GM12878 (cell line): Measurements from ENCODE around the gene RGS12. TPM values are rescaled to one million over a fixed set of nuclear protein-coding genes. Genes with fewer than 3 reads are reported as not detected.

Experiments
- ATAC-seq: fragments of 200-7000 bp; cut with Tn5 transposase; 3 replicates; pipeline ENCODE4 v1.9.1; 2020; ENCODE audit warnings: mild to moderate bottlenecking, moderate library complexity
- BruUV-seq: library from RNA; stranded (reverse); fragments of 400-500 nt; replicated peaks from 2 replicates; lab custom pipeline; 2021; lab: Mats Ljungman, UMichigan
- CTCF ChIA-PET: fragments of 300-600 bp; sonication (Branson Sonifier 250); formaldehyde crosslinking; extraction: SDS; loops from one replicate; lab custom pipeline; 2021; ENCODE audit warnings: inconsistent platforms; lab: Yijun Ruan, JAX
- POLR2A ChIA-PET: fragments of 350-600 bp; formaldehyde crosslinking; extraction: SDS; loops from one replicate; lab custom pipeline; 2021; ENCODE audit warnings: inconsistent platforms; lab: Charles Lee
- RAD21 ChIA-PET: fragments of 300-600 bp; sonication (Branson Sonifier 250); formaldehyde crosslinking; loops from one replicate; lab custom pipeline; 2023; ENCODE audit warnings: antibody characterized with exemption; ENCODE audit not compliant: unreplicated experiment; lab: Charles Lee
- SMC1A ChIA-PET: fragments of 300-600 bp; sonication (Branson Sonifier 250); formaldehyde crosslinking; loops from one replicate; lab custom pipeline; 2023; ENCODE audit not compliant: unreplicated experiment, uncharacterized antibody; lab: Charles Lee
- DNase-seq: peaks from one replicate; pipeline ENCODE4 v3.0.0-alpha.2; 2011; ENCODE audit warnings: low read depth, low spot score
- FAIRE-seq: peaks from 3 replicates; lab custom pipeline; 2011; peaks lifted over from hg19 to GRCh38; lab: Jason Lieb, UNC
- H2AFZ ChIP-seq: 2 replicates; pipeline ENCODE4 v1.6.0; 2011; ENCODE audit warnings: low read depth, low read length, control low read depth; ENCODE audit not compliant: control insufficient read depth
- H3K27ac ChIP-seq: 2 replicates; pipeline ENCODE4 v1.5.1; 2011; ENCODE audit warnings: control low read depth; ENCODE audit not compliant: control insufficient read depth, insufficient read depth
- H3K27me3 ChIP-seq, 2 experiments: replicated peaks in 1 of 2; 2 replicates each; pipeline versions ENCODE4 v1.6.0 to v1.6.1; 2011; ENCODE audit warnings: low read length in 1 of 2; ENCODE audit not compliant: control insufficient read depth in 2 of 2, insufficient read depth in 2 of 2
- H3K36me3 ChIP-seq, 2 experiments: 2 replicates each; pipeline ENCODE4 v1.5.1; 2011; ENCODE audit warnings: low read length in 1 of 2; ENCODE audit not compliant: control insufficient read depth in 2 of 2, insufficient read depth in 2 of 2
- H3K4me1 ChIP-seq: 2 replicates; pipeline ENCODE4 v1.6.1; 2011; ENCODE audit warnings: mild to moderate bottlenecking, low read length, moderate library complexity, mixed read lengths; ENCODE audit not compliant: control insufficient read depth, insufficient read depth
- H3K4me2 ChIP-seq: 2 replicates; pipeline ENCODE4 v1.6.0; 2011; ENCODE audit warnings: control low read depth; ENCODE audit not compliant: control insufficient read depth, insufficient read depth
- H3K4me3 ChIP-seq: fragments of 200-600 bp; sonication (generic); 2 replicates; pipeline ENCODE4 v1.5.1; 2016
- H3K79me2 ChIP-seq: 2 replicates; pipeline ENCODE4 v1.6.0; 2011; ENCODE audit warnings: low read length; ENCODE audit not compliant: control insufficient read depth, insufficient read depth
- H3K9ac ChIP-seq: 2 replicates; pipeline ENCODE4 v1.8.0; 2011; ENCODE audit warnings: low read length, control low read depth, mixed read lengths; ENCODE audit not compliant: control insufficient read depth, insufficient read depth
- H3K9me3 ChIP-seq: replicated peaks from 3 replicates; pipeline ENCODE4 v1.5.1; 2011; ENCODE audit warnings: mild to moderate bottlenecking, low read length; ENCODE audit not compliant: control insufficient read depth, insufficient read depth
- H4K20me1 ChIP-seq: 2 replicates; pipeline ENCODE4 v1.6.0; 2011; ENCODE audit not compliant: control insufficient read depth, insufficient read depth
- CEBPB ChIP-seq, 2 experiments: fragments of 150-350 bp in 1 of 2; IDR thresholded peaks; 2 replicates each; pipeline ENCODE4 v1.6.1; 2012 to 2014; ENCODE audit warnings: low read depth in 2 of 2, low read length in 2 of 2, borderline replicate concordance in 1 of 2, inconsistent platforms in 1 of 2
- GABPA ChIP-seq: IDR thresholded peaks from 2 replicates; pipeline ENCODE4 v1.6.1; 2014; ENCODE audit warnings: antibody characterized with exemption, low read depth, mild to moderate bottlenecking, inconsistent platforms
- HCFC1 ChIP-seq: fragments of 150-350 bp; IDR thresholded peaks from 2 replicates; pipeline ENCODE4 v1.6.1; 2014; ENCODE audit warnings: low read length
- HDAC2 ChIP-seq: fragments of 200-600 bp; sonication (generic); IDR thresholded peaks from 2 replicates; pipeline ENCODE4 v1.6.1; 2017
- MYB ChIP-seq: fragments of 150-350 bp; IDR thresholded peaks from 2 replicates; pipeline ENCODE4 v1.6.1; 2014; ENCODE audit warnings: mild to moderate bottlenecking, low read depth, low read length, borderline replicate concordance
- RCOR1 ChIP-seq: conservative IDR thresholded peaks from 2 replicates; pipeline ENCODE4 v1.6.1; 2012; ENCODE audit warnings: low read depth, low read length, improper control_type of control experiment
- RFX5 ChIP-seq: IDR thresholded peaks from 2 replicates; pipeline ENCODE4 v1.6.1; 2011; ENCODE audit warnings: low read depth, low read length, improper control_type of control experiment
- WGBS: methylation state at CpG from one replicate; pipeline ENCODE4 v1.1.6; 2016; ENCODE audit warnings: low lambda C conversion rate; ENCODE audit not compliant: insufficient replicate concordance, insufficient coverage; ENCODE audit errors: missing lambda C conversion rate; 5-methylcytosine and 5-hydroxymethylcytosine counted together
- in situ Hi-C: fragments of 300-500 bp; cut with MboI; formaldehyde crosslinking; loops from 9 replicates; pipeline ENCODE4 v1.14.3; 2018; ENCODE audit warnings: mixed read lengths
- intact Hi-C: fragments of 100-400 bp; cut with micrococcal nuclease; formaldehyde crosslinking; loops from one replicate; pipeline ENCODE4 v1.14.2; 2022; ENCODE audit not compliant: unreplicated experiment
- polyA plus RNA-seq, 11 experiments: library from polyadenylated mRNA; depleted of rRNA in 4 of 11; unstranded in 6 of 11; stranded (reverse) in 5 of 11; fragments of >200 nt; fragmentation: Nextera tagmentation in 4 of 11; fragmentation: Illumina TruSeq in 1 of 11; extraction: Ambion mirVana in 4 of 11; extraction: Trizol in 1 of 11; gene quantifications; 1 replicate in 1 of 11; 2 replicates in 10 of 11; pipeline versions ENCODE4 v1.2.1 to v1.2.3, GENCODE V29; 2011 to 2016; ENCODE audit warnings: inconsistent platforms in 2 of 11, missing spikeins in 2 of 11, low read depth in 1 of 11
- total RNA-seq, 4 experiments: library from RNA; depleted of rRNA in 3 of 4; stranded (reverse); fragments of >200 nt in 3 of 4; fragmentation: Illumina TruSeq in 1 of 4; extraction: Trizol in 1 of 4; gene quantifications; 2 replicates each; pipeline versions ENCODE4 v1.2.1 to v1.2.3, GENCODE V29; 2013 to 2021
- TF ChIP-seq, protein P1 (sequence below): fragments of 450-650 bp; IDR thresholded peaks from 2 replicates; pipeline ENCODE4 v1.6.1; 2018; ENCODE audit warnings: mild to moderate bottlenecking, low read depth, moderate library complexity; ENCODE audit not compliant: partially characterized antibody

The RGS12 gene
- total and polyA plus RNA-seq, 10 of the 15 experiments (the other 5 are each of a cell fraction or from before 2014, with no cell fraction given): 0.02 to 2.2 (median 0.73) TPM

GRCh38 chr4:3287972-3288570 is 4.8 kb upstream of the RGS12 start:
- ChIA-PET RAD21 (no interaction called here), POLR2A (no interaction called here), CTCF (interaction anchor here (1.0 kb wide), 1 partner anchor 15 kb away, joined by 3 read pairs; no protein-coding TSS in a partner anchor), SMC1A (no interaction called here)
- TF ChIP-seq, protein P1, sequence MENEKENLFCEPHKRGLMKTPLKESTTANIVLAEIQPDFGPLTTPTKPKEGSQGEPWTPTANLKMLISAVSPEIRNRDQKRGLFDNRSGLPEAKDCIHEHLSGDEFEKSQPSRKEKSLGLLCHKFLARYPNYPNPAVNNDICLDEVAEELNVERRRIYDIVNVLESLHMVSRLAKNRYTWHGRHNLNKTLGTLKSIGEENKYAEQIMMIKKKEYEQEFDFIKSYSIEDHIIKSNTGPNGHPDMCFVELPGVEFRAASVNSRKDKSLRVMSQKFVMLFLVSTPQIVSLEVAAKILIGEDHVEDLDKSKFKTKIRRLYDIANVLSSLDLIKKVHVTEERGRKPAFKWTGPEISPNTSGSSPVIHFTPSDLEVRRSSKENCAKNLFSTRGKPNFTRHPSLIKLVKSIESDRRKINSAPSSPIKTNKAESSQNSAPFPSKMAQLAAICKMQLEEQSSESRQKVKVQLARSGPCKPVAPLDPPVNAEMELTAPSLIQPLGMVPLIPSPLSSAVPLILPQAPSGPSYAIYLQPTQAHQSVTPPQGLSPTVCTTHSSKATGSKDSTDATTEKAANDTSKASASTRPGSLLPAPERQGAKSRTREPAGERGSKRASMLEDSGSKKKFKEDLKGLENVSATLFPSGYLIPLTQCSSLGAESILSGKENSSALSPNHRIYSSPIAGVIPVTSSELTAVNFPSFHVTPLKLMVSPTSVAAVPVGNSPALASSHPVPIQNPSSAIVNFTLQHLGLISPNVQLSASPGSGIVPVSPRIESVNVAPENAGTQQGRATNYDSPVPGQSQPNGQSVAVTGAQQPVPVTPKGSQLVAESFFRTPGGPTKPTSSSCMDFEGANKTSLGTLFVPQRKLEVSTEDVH: no peak
- TF ChIP-seq HDAC2 (no peak), RFX5 (no peak), CEBPB (IDR thresholded peaks at IDR 0.05; ENCODE audit: borderline replicate concordance in 1 of 2, low read depth in 2 of 2, low read length in 2 of 2) (no peak), MYB (no peak), RCOR1 (no peak), HCFC1 (no peak), GABPA (no peak)
- Histone ChIP-seq H3K4me1 (peaks cover 25% of the 10 kb centered on the region), H4K20me1 (no peaks in the 10 kb centered on the region), H2AFZ (no peak overlapping the region), H3K79me2 (no peaks in the 10 kb centered on the region), H3K27ac (no peak overlapping the region), H3K4me3 (no peak overlapping the region), H3K4me2 (no peak overlapping the region), H3K9ac (no peak overlapping the region), H3K27me3 (peaks cover 2 to 4% of the 10 kb centered on the region in 2 experiments; a peak in 2 of 4 replicates), H3K9me3 (no peaks in the 10 kb centered on the region; the same call in 2 of the 3 replicates), H3K36me3 (no peaks in the 10 kb centered on the region)
- DNase-seq (no peak), FAIRE-seq (no peak), ATAC-seq (no peak)
- no TSS peak for BruUV-seq
- WGBS: 77% methylated on average over 24 of the region's 24 CpGs
- intact Hi-C loops (no loop called here), in situ Hi-C loops (no loop called here)
